Measurements from ENCODE around the gene RPS28.
"Not testable (repeated sequence)": the region's sequence is repeated elsewhere in the genome, so short reads cannot be mapped to it uniquely, and the experiment has no call there.

GRCh38 chr19:8349629-8350372 lies 28.5 kb downstream of the RPS28 start:
- TF ChIP-seq CTCF (conservative IDR thresholded peaks at IDR 0.05); ZFX (IDR thresholded peaks at IDR 0.05): not testable (repeated sequence)
